ENCODE results near the gene GRM8.

- TF ChIP-seq YY1 (IDR thresholded peaks at IDR 0.05; ENCODE audit: insufficient read depth, insufficient read length) (no peak), ZNF274 (IDR thresholded peaks at IDR 0.05; ENCODE audit: low read depth, low read length) (no peak), SUZ12 (IDR thresholded peaks at IDR 0.05; ENCODE audit: extremely low read depth, insufficient read depth, insufficient read length) (no peak)
Measured at GRCh38 chr7:127080576-127080975, 172.2 kb downstream of the GRM8 start.
